Middle frontal gyrus (tissue), 1 donor: ENCODE measurements around the gene RAB3B.
"Not testable (repeated sequence)": the region's sequence is repeated elsewhere in the genome, so short reads cannot be mapped to it uniquely, and the experiment has no call there.

Experiments
- DNase-seq: peaks from one replicate; pipeline ENCODE4 v3.0.0-alpha.2; 2015; ENCODE audit warnings: low spot score; ENCODE audit errors: extremely low spot score

Gene RAB3B, protein sequence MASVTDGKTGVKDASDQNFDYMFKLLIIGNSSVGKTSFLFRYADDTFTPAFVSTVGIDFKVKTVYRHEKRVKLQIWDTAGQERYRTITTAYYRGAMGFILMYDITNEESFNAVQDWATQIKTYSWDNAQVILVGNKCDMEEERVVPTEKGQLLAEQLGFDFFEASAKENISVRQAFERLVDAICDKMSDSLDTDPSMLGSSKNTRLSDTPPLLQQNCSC

GRCh38 chr1:51990478-51990965 lies at the start of gene RAB3B:
Gene RAB3B, minus strand, starts transcription at chr1:51990700. Its CDS starts 13,583 bp downstream, at chr1:51977117.
- DNase-seq, result no peak

GRCh38 chr1:52037909-52038308 lies 47.4 kb upstream of the RAB3B start:
- no peak for DNase-seq

DNA sequence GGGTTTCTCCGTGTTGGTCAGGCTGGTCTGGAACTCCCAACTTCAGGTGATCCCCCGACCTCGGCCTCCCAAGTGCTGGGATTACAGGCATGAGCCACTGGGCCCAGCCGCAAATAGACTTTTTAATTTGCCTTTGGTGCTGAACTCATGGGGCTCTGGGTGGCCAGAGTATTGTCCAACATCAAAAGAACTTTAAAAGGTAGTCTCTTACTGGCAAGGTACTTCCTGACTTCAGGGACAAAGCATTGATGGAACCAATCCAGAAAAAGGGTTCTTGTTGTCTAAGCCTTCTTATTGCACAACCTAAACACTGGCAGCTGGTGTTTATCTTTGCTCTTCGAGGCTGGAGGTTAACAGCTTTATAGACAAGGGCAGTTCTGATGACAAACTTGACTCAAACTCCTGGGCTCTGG lies 46.9 kb upstream of the RAB3B start:
- no peak for DNase-seq

GRCh38 chr1:52034050-52034384 lies 43.5 kb upstream of the RAB3B start:
- DNase-seq, result no peak

GRCh38 chr1:52033190-52034049 lies 42.9 kb upstream of the RAB3B start, which contains the start of gene KTI12:
Gene KTI12, minus strand, starts transcription at chr1:52033810. Its CDS starts 49 bp downstream, at chr1:52033761.
- DNase-seq, result peak; percentile 85

DNA sequence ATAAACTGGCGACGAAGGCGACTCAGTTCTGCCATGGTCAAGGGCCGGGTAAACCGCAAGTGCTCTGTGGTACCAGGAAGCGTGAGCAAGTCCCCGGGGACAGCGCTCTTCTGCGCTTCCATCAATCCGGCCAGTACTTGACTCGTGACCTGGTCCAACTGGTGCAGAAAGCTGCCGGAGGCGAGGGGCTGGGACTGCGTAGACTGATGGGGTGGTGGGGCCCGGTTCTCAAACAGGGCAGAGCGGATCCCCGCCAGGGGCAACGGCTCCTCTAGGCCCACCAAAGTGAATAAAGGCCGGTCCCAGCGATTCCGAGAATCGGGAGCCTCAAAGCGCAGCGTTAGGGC lies 42.3 kb upstream of the RAB3B start:
- DNase-seq, result no peak

DNA sequence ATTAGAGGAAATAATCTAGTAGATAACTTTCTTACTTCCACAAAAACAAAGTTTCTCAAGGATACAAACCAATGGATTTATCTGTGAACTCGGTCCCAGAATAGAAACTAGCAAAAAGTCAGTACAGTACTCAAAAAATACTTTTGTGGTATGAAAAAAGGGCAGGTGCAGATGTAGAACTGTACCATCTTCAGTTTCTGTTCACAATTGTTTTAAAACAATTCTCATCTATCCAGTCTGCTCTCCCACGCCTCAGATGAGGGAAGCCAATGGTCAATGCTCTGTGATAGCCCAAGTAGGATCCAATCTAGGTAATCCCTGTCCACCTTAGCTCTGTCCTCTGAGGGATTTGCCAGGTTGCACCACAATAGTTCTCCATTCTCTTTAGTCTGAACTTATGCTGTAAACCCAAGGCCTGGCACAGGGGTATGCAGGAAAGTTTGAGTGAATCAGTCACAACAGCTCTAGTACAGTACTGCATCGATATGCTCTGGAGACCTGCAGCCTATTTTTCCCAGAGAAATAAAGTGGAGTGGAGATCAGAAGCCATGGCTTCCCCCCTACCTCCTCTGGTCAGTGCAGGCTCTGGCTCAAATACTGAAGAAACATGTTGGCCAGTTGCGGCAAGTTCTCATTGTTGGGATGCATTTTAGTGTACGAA lies 41.8 kb upstream of the RAB3B start:
- DNase-seq, result no peak

- not testable (repeated sequence) for DNase-seq
Observed at GRCh38 chr1:52028839-52029238, 38.3 kb upstream of the RAB3B start.

- no peak for DNase-seq
Observed at GRCh38 chr1:52028328-52028727, 37.8 kb upstream of the RAB3B start.

DNA sequence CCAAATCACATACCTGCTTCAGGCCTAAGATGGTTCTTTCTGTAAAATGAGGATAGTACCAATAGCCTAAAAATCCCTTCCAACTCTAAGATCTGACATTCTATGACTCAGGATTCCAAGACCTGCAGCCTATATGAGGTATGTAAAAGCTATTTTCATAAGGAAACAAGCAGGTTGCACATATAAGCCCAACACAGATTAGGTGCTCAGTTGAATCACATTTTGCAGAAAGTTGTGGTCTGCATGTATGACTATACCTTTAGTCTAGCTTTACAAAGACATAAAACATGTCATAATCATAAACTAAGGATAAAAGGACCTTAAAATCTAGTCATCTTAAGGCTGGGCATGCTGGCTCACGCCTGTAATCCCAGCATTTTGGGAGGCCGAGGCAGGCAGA lies 35.8 kb upstream of the RAB3B start:
- DNase-seq, result no peak

DNA sequence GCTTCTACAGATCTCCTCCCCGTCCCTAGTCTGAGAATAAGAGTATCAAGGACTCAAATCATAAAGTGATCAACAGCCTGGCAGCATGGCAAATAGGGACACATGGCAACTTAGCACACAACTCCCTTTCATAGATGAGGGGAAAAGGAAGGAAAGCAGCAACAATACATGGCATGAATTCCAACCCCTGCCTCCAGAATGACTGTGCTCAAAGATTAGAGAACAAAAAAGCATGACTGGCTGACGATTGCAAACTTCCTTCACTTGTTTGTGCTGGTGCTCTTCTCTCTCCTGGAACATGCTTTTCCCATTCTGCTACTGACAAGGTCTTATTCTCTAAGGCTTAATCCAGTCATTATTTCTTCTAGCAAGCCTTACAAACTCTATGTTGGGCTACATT lies 31.6 kb upstream of the RAB3B start:
- no peak for DNase-seq

- DNase-seq, result no peak
Observed at GRCh38 chr1:52008071-52008809, 17.7 kb upstream of the RAB3B start.

- no peak for DNase-seq
Observed at GRCh38 chr1:52007215-52008002, 16.9 kb upstream of the RAB3B start.

DNA sequence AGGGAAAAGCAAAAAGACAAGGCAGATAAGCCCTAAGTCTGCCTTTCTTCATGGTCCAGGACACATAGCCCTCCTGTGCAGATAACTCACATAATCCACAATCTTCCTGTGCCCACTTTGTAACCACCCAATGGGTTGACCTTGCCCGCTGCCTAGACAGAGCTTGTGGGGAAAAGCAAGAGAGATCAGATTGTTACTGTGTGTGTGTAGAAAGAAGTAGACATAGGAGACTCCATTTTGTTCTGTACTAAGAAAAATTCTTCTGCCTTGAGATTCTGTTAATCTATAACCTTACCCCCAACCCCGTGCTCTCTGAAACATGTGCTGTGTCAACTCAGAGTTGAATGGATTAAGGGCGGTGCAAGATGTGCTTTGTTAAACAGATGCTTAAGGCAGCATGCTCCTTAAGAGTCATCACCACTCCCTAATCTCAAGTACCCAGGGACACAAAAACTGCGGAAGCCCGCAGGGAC lies 15.6 kb upstream of the RAB3B start:
- DNase-seq, result not testable (repeated sequence)

GRCh38 chr1:52005548-52005947 lies 15.0 kb upstream of the RAB3B start:
- not testable (repeated sequence) for DNase-seq

DNA sequence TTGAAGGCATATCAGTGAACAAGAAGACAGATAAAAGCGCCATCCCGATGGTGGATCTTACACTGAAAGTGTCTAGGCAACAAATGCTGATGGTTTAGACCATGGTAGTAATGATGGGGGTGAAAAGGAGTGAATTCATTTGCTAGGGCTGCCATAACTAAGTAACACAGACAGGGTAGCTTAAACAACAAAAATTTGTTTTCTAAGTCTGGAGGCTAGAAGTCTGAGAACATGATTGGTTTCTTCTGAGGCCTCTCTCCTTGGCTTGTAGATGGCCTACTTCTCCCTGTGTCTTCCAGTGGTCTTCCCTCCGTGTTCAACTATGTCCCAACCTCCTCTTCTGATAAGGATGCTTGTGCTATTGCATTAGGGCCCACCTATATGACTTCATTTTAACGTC lies 13.4 kb upstream of the RAB3B start:
- no peak for DNase-seq

DNA sequence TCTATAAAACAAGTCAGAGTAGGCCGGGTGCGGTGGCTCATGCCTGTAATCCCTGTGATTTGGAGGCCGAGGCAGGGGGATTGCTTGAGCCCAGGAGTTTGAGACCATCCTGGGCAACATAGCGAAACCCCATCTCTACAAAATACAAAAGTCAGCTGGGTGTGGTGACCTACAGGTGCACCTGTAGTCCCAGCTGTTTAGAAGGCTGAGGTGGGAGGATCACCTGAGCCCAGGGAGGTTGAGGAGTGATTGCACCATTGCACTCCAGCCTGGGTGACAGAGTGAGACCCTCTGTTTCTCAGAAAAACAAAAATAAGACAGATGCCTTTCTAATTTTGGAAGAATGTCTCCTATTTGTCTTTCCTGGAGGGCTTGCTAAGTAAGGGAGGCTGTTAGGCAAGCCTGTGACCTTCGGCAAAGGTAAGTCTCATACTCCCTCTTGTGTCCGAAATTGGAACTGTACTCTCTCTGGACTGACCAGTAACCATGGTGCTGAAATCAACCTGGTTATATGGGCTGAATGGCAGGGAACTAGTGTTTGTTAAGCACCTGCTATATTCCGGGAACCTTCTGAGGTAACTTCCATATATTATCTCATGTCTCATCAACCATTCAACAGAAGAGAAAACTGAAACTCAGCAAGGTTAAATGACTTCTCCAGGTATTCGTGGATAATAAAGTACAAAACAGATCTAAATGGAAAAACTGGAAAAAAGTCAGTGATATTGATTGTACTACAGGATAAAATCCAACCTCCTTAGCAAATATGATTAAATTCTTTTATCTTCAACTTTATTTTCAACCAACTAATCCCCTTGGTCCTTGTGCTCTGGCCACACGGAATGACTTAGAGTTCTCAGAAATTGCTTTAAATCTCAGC lies 11.8 kb upstream of the RAB3B start:
- peak; percentile 84 for DNase-seq

DNA sequence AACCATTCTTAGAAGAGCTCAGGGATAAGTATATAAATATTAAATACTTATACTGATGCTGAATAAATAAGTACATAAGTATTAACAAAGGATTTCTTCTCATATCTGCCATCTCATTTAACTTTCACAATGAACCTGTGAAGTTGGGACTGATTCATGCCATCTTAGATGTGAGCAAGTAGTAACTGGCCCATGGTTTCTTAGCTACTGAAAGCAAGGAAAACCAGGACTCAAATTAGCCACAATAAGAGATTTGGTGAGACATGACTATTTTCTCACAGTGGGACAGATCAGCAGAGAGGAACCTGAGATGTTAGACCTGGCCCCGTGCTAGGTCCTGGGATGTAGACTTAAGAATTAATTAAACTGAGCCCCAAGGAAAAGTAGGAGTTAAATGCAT lies 8.2 kb upstream of the RAB3B start:
- DNase-seq, result no peak

GRCh38 chr1:51997974-51998382 lies 7.5 kb upstream of the RAB3B start:
- DNase-seq, result no peak
